IPS DF 4.7 (cell line): Measurements from ENCODE around the gene FXN.
"Not testable (repeated sequence)": the region's sequence is repeated elsewhere in the genome, so short reads cannot be mapped to it uniquely, and the experiment has no call there.

Experiments
- DNase-seq: peaks from one replicate; pipeline ENCODE4 v3.0.0-alpha.2; 2013; ENCODE audit warnings: low spot score; ENCODE audit errors: extremely low read depth

Gene FXN

GRCh38 chr9:69097923-69098593 is 62.5 kb downstream of the FXN start:
- DNase-seq = no peak

- not testable (repeated sequence) for DNase-seq
These were observed 67.9 kb downstream of the FXN start for GRCh38 chr9:69103348-69103996.

GRCh38 chr9:69104830-69105527 is 69.4 kb downstream of the FXN start:
- no peak for DNase-seq

GRCh38 chr9:69107771-69108170 is 72.2 kb downstream of the FXN start:
- no peak for DNase-seq

- DNase-seq = not testable (repeated sequence)
These were observed 73.2 kb downstream of the FXN start for GRCh38 chr9:69108706-69109105.

GRCh38 chr9:69109152-69109551 is 73.6 kb downstream of the FXN start:
- DNase-seq = no peak

GRCh38 chr9:69112646-69113045 is 77.1 kb downstream of the FXN start:
- DNase-seq = not testable (repeated sequence)

GRCh38 chr9:69115621-69116020 is 80.1 kb downstream of the FXN start:
- DNase-seq = no peak

- DNase-seq = no peak
These were observed 83.1 kb downstream of the FXN start for GRCh38 chr9:69118656-69119055.

GRCh38 chr9:69120380-69121154 is 85.0 kb downstream of the FXN start:
- no peak for DNase-seq

GRCh38 chr9:69121155-69122081 is 85.9 kb downstream of the FXN start:
- DNase-seq = no peak

GRCh38 chr9:69122082-69122548 is 86.6 kb downstream of the FXN start:
- no peak for DNase-seq

- no peak for DNase-seq
These were observed 87.1 kb downstream of the FXN start for GRCh38 chr9:69122549-69123141.

- no peak for DNase-seq
These were observed 95.2 kb downstream of the FXN start for GRCh38 chr9:69130456-69131441.

GRCh38 chr9:69131682-69132081 is 96.1 kb downstream of the FXN start:
- DNase-seq = no peak

- DNase-seq = no peak
These were observed 96.8 kb downstream of the FXN start for GRCh38 chr9:69132361-69132760.

- no peak for DNase-seq
These were observed 98.9 kb downstream of the FXN start for GRCh38 chr9:69134412-69134811.

- DNase-seq = no peak
These were observed 100.6 kb downstream of the FXN start for GRCh38 chr9:69136185-69136584.

- no peak for DNase-seq
These were observed 101.2 kb downstream of the FXN start for GRCh38 chr9:69136779-69137178.
